Lung microvascular endothelial cell (primary cell): ENCODE measurements around the gene LYPD6. TPM values are rescaled to one million over a fixed set of nuclear protein-coding genes. Genes with fewer than 3 reads are reported as not detected.
"Not testable (repeated sequence)": the region's sequence is repeated elsewhere in the genome, so short reads cannot be mapped to it uniquely, and the experiment has no call there.

Experiments
- DNase-seq, 2 donors: peaks; one replicate each; pipeline versions ENCODE4 v3.0.0 to v3.0.0-alpha.2; 2010; ENCODE audit warnings: low read depth in 2 of 2
- total RNA-seq: library from RNA; depleted of rRNA; stranded (reverse); fragments of >200 nt; gene quantifications from 2 replicates; pipeline ENCODE4 v1.2.1, GENCODE V29; 2014

Gene LYPD6
- total RNA-seq, result 3.7 and 7.5 TPM in 2 replicates

GRCh38 chr2:149330127-149331022, at the start of gene LYPD6:
TSS of gene LYPD6 (plus strand) at chr2:149330587. CDS start at chr2:149437709, 107,122 bp downstream.
- DNase-seq, result peak; percentile 63 to 89

GRCh38 chr2:149281441-149281840, 48.9 kb upstream of the LYPD6 start:
- no peak for DNase-seq

- no peak for DNase-seq
These were observed 39.7 kb upstream of the LYPD6 start for GRCh38 chr2:149290662-149291061.

- DNase-seq, result no peak
These were observed 38.5 kb upstream of the LYPD6 start for GRCh38 chr2:149291881-149292280.

- no peak for DNase-seq
These were observed 34.4 kb upstream of the LYPD6 start for GRCh38 chr2:149296031-149296430.

GRCh38 chr2:149307014-149307413, 23.4 kb upstream of the LYPD6 start:
- no peak for DNase-seq

- no peak for DNase-seq
These were observed 20.0 kb upstream of the LYPD6 start for GRCh38 chr2:149310349-149310748.

GRCh38 chr2:149312039-149312438, 18.3 kb upstream of the LYPD6 start:
- DNase-seq, result no peak

GRCh38 chr2:149313512-149313972, 16.8 kb upstream of the LYPD6 start:
- DNase-seq, result peak; percentile 25 to 48

- DNase-seq, result no peak
These were observed 15.7 kb upstream of the LYPD6 start for GRCh38 chr2:149314687-149315086.

GRCh38 chr2:149315461-149315860, 14.9 kb upstream of the LYPD6 start:
- no peak for DNase-seq

- DNase-seq, result not testable (repeated sequence)
These were observed 11.8 kb upstream of the LYPD6 start for GRCh38 chr2:149318566-149318965.

GRCh38 chr2:149320362-149320761, 10.0 kb upstream of the LYPD6 start:
- DNase-seq, result no peak

- peak in 1 of 2 donors; percentile 16 for DNase-seq
These were observed 1.3 kb upstream of the LYPD6 start for GRCh38 chr2:149329068-149329467.

- DNase-seq, result peak in 1 of 2 donors; percentile 7
These were observed 779 bp upstream of the LYPD6 start for GRCh38 chr2:149329489-149330126.

- DNase-seq, result peak in 1 of 2 donors; percentile 17
These were observed 625 bp downstream of the LYPD6 start for GRCh38 chr2:149331023-149331400.

GRCh38 chr2:149332364-149332763, 2.0 kb downstream of the LYPD6 start:
- no peak for DNase-seq

GRCh38 chr2:149333636-149334035, 3.2 kb downstream of the LYPD6 start:
- DNase-seq, result no peak

GRCh38 chr2:149334156-149334555, 3.8 kb downstream of the LYPD6 start:
- DNase-seq, result no peak

- DNase-seq, result no peak
These were observed 8.9 kb downstream of the LYPD6 start for GRCh38 chr2:149339324-149339723.

- no peak for DNase-seq
These were observed 12.1 kb downstream of the LYPD6 start for GRCh38 chr2:149342509-149342908.

- DNase-seq, result no peak
These were observed 13.7 kb downstream of the LYPD6 start for GRCh38 chr2:149344105-149344504.

- no peak for DNase-seq
These were observed 15.9 kb downstream of the LYPD6 start for GRCh38 chr2:149346272-149346671.
